H1 (cell line): ENCODE results near the gene NYAP2. TPM values are rescaled to one million over a fixed set of nuclear protein-coding genes. Genes with fewer than 3 reads are reported as not detected.

Source experiments
- CTCF ChIA-PET: fragments of 300-600 bp; sonication (Branson Sonifier 250); formaldehyde crosslinking; loops from one replicate; lab custom pipeline; 2021; ENCODE audit not compliant: partially characterized antibody; lab: Charles Lee
- POLR2A ChIA-PET: fragments of 300-600 bp; sonication (Branson Sonifier 250); formaldehyde crosslinking; loops from one replicate; lab custom pipeline; 2021; ENCODE audit warnings: inconsistent platforms; ENCODE audit not compliant: partially characterized antibody; lab: Charles Lee
- DNase-seq, 2 experiments: peaks; one replicate each; pipeline versions ENCODE4 v3.0.0 to v3.0.0-alpha.2; 2010 to 2022; ENCODE audit warnings: low spot score in 2 of 2, low read depth in 1 of 2, mixed read lengths in 1 of 2
- FAIRE-seq: peaks from 2 replicates; lab custom pipeline; 2011; peaks lifted over from hg19 to GRCh38; lab: Jason Lieb, UNC
- H2AFZ ChIP-seq: 2 replicates; pipeline ENCODE4 v1.8.1; 2012; ENCODE audit warnings: low read length, inconsistent platforms
- H2AK5ac ChIP-seq: 2 replicates; pipeline ENCODE4 v1.6.1; 2013; ENCODE audit warnings: low read depth, low read length
- H2BK120ac ChIP-seq: replicated peaks from 2 replicates; pipeline ENCODE3; 2013; ENCODE audit warnings: low read depth, low read length, inconsistent platforms
- H2BK12ac ChIP-seq: 2 replicates; pipeline ENCODE4 v1.6.1; 2013; ENCODE audit warnings: low read depth, low read length
- H2BK15ac ChIP-seq: 2 replicates; pipeline ENCODE4 v1.6.1; 2013; ENCODE audit warnings: low read length
- H2BK20ac ChIP-seq: 2 replicates; pipeline ENCODE4 v1.6.1; 2013; ENCODE audit warnings: low read length
- H2BK5ac ChIP-seq: 2 replicates; pipeline ENCODE4 v1.6.1; 2013; ENCODE audit warnings: low read depth, low read length
- H3K14ac ChIP-seq: 2 replicates; pipeline ENCODE4 v1.6.1; 2013; ENCODE audit warnings: inconsistent platforms; ENCODE audit not compliant: insufficient read length
- H3K18ac ChIP-seq: 2 replicates; pipeline ENCODE4 v1.6.1; 2013; ENCODE audit warnings: low read length; ENCODE audit errors: extremely low read depth
- H3K23ac ChIP-seq: 2 replicates; pipeline ENCODE4 v1.6.1; 2013; ENCODE audit warnings: inconsistent platforms; ENCODE audit not compliant: insufficient read length
- H3K23me2 ChIP-seq: 2 replicates; pipeline ENCODE4 v1.6.1; 2013; ENCODE audit warnings: low read depth, low read length
- H3K27ac ChIP-seq: 2 replicates; pipeline ENCODE4 v1.6.1; 2011; ENCODE audit warnings: low read depth, low read length, inconsistent platforms
- H3K27me3 ChIP-seq, 4 experiments: replicated peaks in 1 of 4; 1 replicate in 1 of 4; 2 replicates in 3 of 4; pipeline versions ENCODE4 v1.6.1 to v1.8.1; 2011 to 2013; ENCODE audit warnings: low read length in 3 of 4, mild to moderate bottlenecking in 3 of 4, inconsistent platforms in 2 of 4, mixed read lengths in 2 of 4, moderate library complexity in 1 of 4; ENCODE audit not compliant: control insufficient read depth in 3 of 4, insufficient read depth in 3 of 4; ENCODE audit errors: extremely low read depth in 1 of 4
- H3K36me3 ChIP-seq, 4 experiments: 2 replicates each; pipeline versions ENCODE4 v1.6.1 to v1.8.1; 2011 to 2013; ENCODE audit warnings: mild to moderate bottlenecking in 4 of 4, low read length in 3 of 4, moderate library complexity in 2 of 4, control low read depth in 1 of 4, inconsistent platforms in 1 of 4; ENCODE audit not compliant: insufficient read depth in 4 of 4, control insufficient read depth in 2 of 4
- H3K4ac ChIP-seq: replicated peaks from 2 replicates; pipeline ENCODE3; 2013; ENCODE audit warnings: low read length, low read depth, mixed read lengths, inconsistent platforms; ENCODE audit not compliant: insufficient read length
- H3K4me1 ChIP-seq, 4 experiments: replicated peaks in 1 of 4; 1 replicate in 1 of 4; 2 replicates in 3 of 4; pipeline versions ENCODE4 v1.6.1 to v1.8.1; 2011 to 2013; ENCODE audit warnings: low read length in 3 of 4, inconsistent platforms in 2 of 4, mixed read lengths in 1 of 4; ENCODE audit not compliant: insufficient read depth in 4 of 4, control insufficient read depth in 3 of 4
- H3K4me2 ChIP-seq, 2 experiments: 2 replicates each; pipeline versions ENCODE4 v1.6.1 to v1.8.1; 2011 to 2013; ENCODE audit warnings: low read depth in 2 of 2, low read length in 2 of 2, control low read depth in 1 of 2, inconsistent platforms in 1 of 2, mild to moderate bottlenecking in 1 of 2; ENCODE audit not compliant: insufficient read depth in 1 of 2
- H3K4me3 ChIP-seq, 4 experiments: fragments of 200-600, 300-600 bp in 1 of 4; sonication (generic), shearing (Covaris generic), sonication (Bioruptor Twin) in 1 of 4; 2 replicates each; pipeline versions ENCODE4 v1.5.1 to v1.8.1; 2011 to 2016; ENCODE audit warnings: low read length in 4 of 4, low read depth in 3 of 4, control low read depth in 2 of 4, inconsistent platforms in 2 of 4, mild to moderate bottlenecking in 2 of 4, mixed read lengths in 1 of 4, moderate library complexity in 1 of 4; ENCODE audit not compliant: insufficient read depth in 2 of 4; ENCODE audit errors: extremely low read depth in 1 of 4
- H3K56ac ChIP-seq: replicated peaks from 2 replicates; pipeline ENCODE3; 2013; ENCODE audit warnings: low read depth, mild to moderate bottlenecking, mixed read lengths, low read length, inconsistent platforms; ENCODE audit not compliant: insufficient read length
- H3K79me1 ChIP-seq: 2 replicates; pipeline ENCODE4 v1.6.1; 2013; ENCODE audit warnings: low read depth, low read length, control low read depth
- H3K79me2 ChIP-seq, 2 experiments: 2 replicates each; pipeline versions ENCODE4 v1.6.1 to v1.8.1; 2012 to 2013; ENCODE audit warnings: low read length in 2 of 2, mild to moderate bottlenecking in 2 of 2, inconsistent platforms in 1 of 2; ENCODE audit not compliant: insufficient read depth in 2 of 2, control insufficient read depth in 1 of 2
- H3K9ac ChIP-seq, 4 experiments: replicated peaks in 1 of 4; 1 replicate in 1 of 4; 2 replicates in 3 of 4; pipeline versions ENCODE4 v1.6.1 to v1.8.1; 2011 to 2013; ENCODE audit warnings: low read depth in 3 of 4, low read length in 3 of 4, control low read depth in 2 of 4, mild to moderate bottlenecking in 2 of 4, moderate library complexity in 2 of 4, inconsistent platforms in 1 of 4; ENCODE audit errors: extremely low read depth in 1 of 4
- H3K9me3 ChIP-seq, 2 experiments: 2 replicates each; pipeline versions ENCODE4 v1.6.1 to v1.8.1; 2012 to 2013; ENCODE audit warnings: mild to moderate bottlenecking in 2 of 2, moderate library complexity in 2 of 2, control low read depth in 1 of 2, inconsistent platforms in 1 of 2, low read depth in 1 of 2, low read length in 1 of 2, mixed read lengths in 1 of 2; ENCODE audit not compliant: insufficient read depth in 2 of 2
- H4K20me1 ChIP-seq, 2 experiments: replicated peaks in 1 of 2; 2 replicates each; pipeline versions ENCODE3 to v1.8.1; 2011 to 2013; ENCODE audit warnings: inconsistent platforms in 2 of 2, low read length in 2 of 2, mild to moderate bottlenecking in 1 of 2; ENCODE audit not compliant: insufficient read depth in 2 of 2, control insufficient read depth in 1 of 2
- H4K5ac ChIP-seq: 2 replicates; pipeline ENCODE4 v1.6.1; 2013; ENCODE audit warnings: low read length, low read depth, mixed read lengths, inconsistent platforms; ENCODE audit not compliant: insufficient read length
- H4K8ac ChIP-seq: 2 replicates; pipeline ENCODE4 v1.8.0; 2013; ENCODE audit warnings: mild to moderate bottlenecking, moderate library complexity, low read length, inconsistent platforms; ENCODE audit not compliant: insufficient read depth; ENCODE audit errors: extremely low read depth
- H4K91ac ChIP-seq: replicated peaks from 2 replicates; pipeline ENCODE3; 2013; ENCODE audit warnings: low read length, mixed read lengths, inconsistent platforms; ENCODE audit not compliant: insufficient read length
- CTBP2 ChIP-seq: IDR thresholded peaks from 2 replicates; pipeline ENCODE4 v1.7.0; 2011; ENCODE audit warnings: borderline replicate concordance, mild to moderate bottlenecking, moderate library complexity, mixed read lengths, low read length; ENCODE audit not compliant: insufficient read depth, insufficient read length
- HDAC2 ChIP-seq, 2 experiments: fragments of 300-600 bp in 1 of 2; sonication (generic) in 1 of 2; IDR thresholded peaks; 2 replicates each; pipeline ENCODE4 v1.6.1; 2011 to 2012; ENCODE audit warnings: low read depth in 2 of 2, low read length in 2 of 2, mild to moderate bottlenecking in 2 of 2, moderate library complexity in 2 of 2, borderline replicate concordance in 1 of 2, inconsistent platforms in 1 of 2
- SIN3A ChIP-seq, 2 experiments: IDR thresholded peaks in 1 of 2; conservative IDR thresholded peaks in 1 of 2; 2 replicates each; pipeline ENCODE4 v1.6.1; 2011 to 2012; ENCODE audit warnings: low read length in 2 of 2, improper control_type of control experiment in 1 of 2, low read depth in 1 of 2, mild to moderate bottlenecking in 1 of 2
- WGBS, 2 experiments: shearing (Covaris generic) in 1 of 2; methylation state at CpG; one replicate each; pipeline versions ENCODE4 v1.1.6 to v1.1.7; 2013 to 2015; ENCODE audit warnings: low lambda C conversion rate in 2 of 2, mixed read lengths in 2 of 2, inconsistent platforms in 1 of 2, low coverage in 1 of 2, missing lambda C conversion rate in 1 of 2; ENCODE audit not compliant: insufficient replicate concordance in 2 of 2, insufficient coverage in 1 of 2, insufficient read length in 1 of 2; ENCODE audit errors: extremely low coverage in 1 of 2, missing lambda C conversion rate in 1 of 2; 5-methylcytosine and 5-hydroxymethylcytosine counted together
- polyA plus RNA-seq, 7 experiments: library from polyadenylated mRNA; depleted of rRNA in 3 of 7; stranded (reverse) in 5 of 7; unstranded in 2 of 7; fragments of >200 nt in 5 of 7; fragments of 200-250 nt in 2 of 7; gene quantifications; 1 replicate in 5 of 7; 2 replicates in 1 of 7; 4 replicates in 1 of 7; pipeline versions ENCODE4 v1.2.1 to v1.2.3, GENCODE V29; 2011 to 2013; ENCODE audit warnings: missing spikeins in 2 of 7, mixed read lengths in 2 of 7
- total RNA-seq: library from RNA; stranded (reverse); fragmentation: NEBNext Ultra II Directional; extraction: Animal tissue kit (Norgen Biotek cat#: 25700); gene quantifications from 2 replicates; pipeline ENCODE4 v1.2.1, GENCODE V29; 2021

The NYAP2 gene
- total and polyA plus RNA-seq, 2 of the 8 experiments (the other 6 are each of a cell fraction or from before 2014, with no cell fraction given): not detected

GRCh38 chr2:225697936-225698335 is 298.4 kb downstream of the NYAP2 start:
- Histone ChIP-seq H2BK120ac (no peak overlapping the region), H3K4ac (no peak overlapping the region), H3K79me2 (no peaks in the 10 kb centered on the region), H3K27ac (no peak overlapping the region), H3K79me1 (no peaks in the 10 kb centered on the region), H4K5ac (no peak overlapping the region), H2BK15ac (no peak overlapping the region), H2AFZ (no peak overlapping the region), H3K18ac (no peak overlapping the region), H3K4me3 (no peak overlapping the region), H3K23me2 (no peaks in the 10 kb centered on the region; the same call in 1 of the 2 replicates), H3K4me1 (no peaks in the 10 kb centered on the region), H2BK12ac (no peak overlapping the region), H3K36me3 (no peaks in the 10 kb centered on the region), H3K14ac (no peak overlapping the region), H4K20me1 (no peaks in the 10 kb centered on the region), H3K23ac (no peak overlapping the region), H3K56ac (no peak overlapping the region), H4K91ac (no peak overlapping the region), H2BK20ac (no peak overlapping the region), H3K9ac (no peak overlapping the region), H2AK5ac (no peak overlapping the region), H3K4me2 (no peak overlapping the region), H3K9me3 (no peaks in the 10 kb centered on the region), H2BK5ac (no peak overlapping the region), H3K27me3 (no peaks in the 10 kb centered on the region), H4K8ac (no peak overlapping the region)
- WGBS, 2 experiments: 100% methylated on average over 2 of the region's 2 CpGs; no CpG with 5 or more reads in 1 of the 2 experiments
- ChIA-PET POLR2A (no interaction called here), CTCF (interaction anchor here (0.6 to 1.6 kb wide), 2 partner anchors 191 to 982 kb away, joined by 4 read pairs; no protein-coding TSS in a partner anchor)
- no peak for DNase-seq
- no peak for FAIRE-seq
- TF ChIP-seq CTBP2 (no peak), HDAC2 (IDR thresholded peaks at IDR 0.05; ENCODE audit: borderline replicate concordance in 1 of 2, low read depth in 2 of 2, low read length in 2 of 2) (no peak), SIN3A (conservative IDR thresholded peaks at IDR 0.05 in 1 of 2, IDR thresholded peaks at IDR 0.05 in 1 of 2; ENCODE audit: low read depth in 1 of 2, low read length in 2 of 2) (no peak)
